ENCODE results near the gene ABCG8. TPM values are rescaled to one million over a fixed set of nuclear protein-coding genes. Genes with fewer than 3 reads are reported as not detected.

ABCG8 gene
- polyA plus RNA-seq, 1 experiment, result not detected

DNA sequence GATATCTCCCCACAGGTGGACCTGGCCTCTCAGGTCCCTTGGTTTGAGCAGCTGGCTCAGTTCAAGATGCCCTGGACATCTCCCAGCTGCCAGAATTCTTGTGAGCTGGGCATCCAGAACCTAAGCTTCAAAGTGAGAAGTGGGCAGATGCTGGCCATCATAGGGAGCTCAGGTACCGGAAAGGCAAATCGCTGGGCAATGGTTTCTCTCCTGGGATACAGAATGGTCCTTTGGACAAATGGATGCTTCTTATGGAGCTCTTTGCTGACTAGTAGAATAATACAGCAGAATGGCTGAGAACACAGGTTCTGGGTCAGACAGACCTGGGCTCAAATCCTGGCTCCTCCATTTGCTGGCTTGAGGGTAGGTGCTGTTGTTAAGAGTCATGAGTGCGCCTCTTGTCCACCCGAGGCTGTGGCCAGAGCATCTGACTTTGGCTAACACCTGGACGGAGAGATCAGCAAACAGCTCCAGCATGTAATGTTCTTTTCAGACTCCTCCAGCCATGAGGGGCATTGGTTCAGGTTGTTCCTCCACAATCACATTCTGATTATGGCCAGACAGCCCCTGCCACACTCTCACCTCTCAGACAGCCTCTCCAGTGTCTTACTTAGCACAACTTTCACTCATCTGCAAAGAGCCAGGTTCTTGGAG lies 7.5 kb downstream of the ABCG8 start:
- ChIA-PET CTCF (interaction anchor here (1.2 kb wide), 1 partner anchor 32 kb away, joined by 4 read pairs; no protein-coding TSS in a partner anchor), POLR2A (no interaction called here)
- no peak for DNase-seq (ENCODE audit: low read depth, low spot score)
- TF ChIP-seq CTCF (IDR thresholded peaks at IDR 0.05; ENCODE audit: low read depth, low read length), result no peak
- no peak overlapping the region for H3K27ac ChIP-seq (ENCODE audit: low read depth, low read length)
- H3K4me3 ChIP-seq (ENCODE audit: low read depth, low read length), result no peak overlapping the region
- peaks cover 8% of the 10 kb centered on the region for H3K27me3 ChIP-seq (ENCODE audit: control insufficient read depth, insufficient read depth, low read length)
- no peaks in the 10 kb centered on the region for H3K9me3 ChIP-seq (ENCODE audit: control insufficient read depth, insufficient read depth, low read length)

- DNase-seq (ENCODE audit: low read depth, low spot score), result no peak
- ChIA-PET POLR2A (no interaction called here), CTCF (no interaction called here)
Observed at GRCh38 chr2:43848214-43848613, 9.4 kb downstream of the ABCG8 start.

GRCh38 chr2:43851011-43851980 lies 12.5 kb downstream of the ABCG8 start:
- H3K27ac ChIP-seq (ENCODE audit: low read depth, low read length), result no peak overlapping the region
- no peak overlapping the region for H3K4me3 ChIP-seq (ENCODE audit: low read depth, low read length)
- POLR2A ChIA-PET, result no interaction called here
- no peaks in the 10 kb centered on the region; the same call in 1 of the 2 replicates for H3K9me3 ChIP-seq (ENCODE audit: control insufficient read depth, insufficient read depth, low read length)
- no peak for DNase-seq (ENCODE audit: low read depth, low spot score)
- CTCF ChIA-PET, result no interaction called here
- no peak for TF ChIP-seq CTCF (IDR thresholded peaks at IDR 0.05; ENCODE audit: low read depth, low read length)
- peaks cover 21% of the 10 kb centered on the region for H3K27me3 ChIP-seq (ENCODE audit: control insufficient read depth, insufficient read depth, low read length)

More at GRCh38 chr2:43848214-43848613, 9.4 kb downstream of the ABCG8 start:
- peaks cover 15% of the 10 kb centered on the region for H3K27me3 ChIP-seq (ENCODE audit: control insufficient read depth, insufficient read depth, low read length)
- no peak overlapping the region for H3K4me3 ChIP-seq (ENCODE audit: low read depth, low read length)
- no peaks in the 10 kb centered on the region; the same call in 1 of the 2 replicates for H3K9me3 ChIP-seq (ENCODE audit: control insufficient read depth, insufficient read depth, low read length)
- no peak for TF ChIP-seq CTCF (IDR thresholded peaks at IDR 0.05; ENCODE audit: low read depth, low read length)
- no peak overlapping the region for H3K27ac ChIP-seq (ENCODE audit: low read depth, low read length)

- ChIA-PET CTCF (no interaction called here), POLR2A (no interaction called here)
- no peak for TF ChIP-seq CTCF (IDR thresholded peaks at IDR 0.05; ENCODE audit: low read depth, low read length)
Observed at GRCh38 chr2:43852196-43852730, 13.5 kb downstream of the ABCG8 start.

More at GRCh38 chr2:43852196-43852730, 13.5 kb downstream of the ABCG8 start:
- Histone ChIP-seq H3K9me3 (ENCODE audit: control insufficient read depth, insufficient read depth, low read length) (no peaks in the 10 kb centered on the region; the same call in 1 of the 2 replicates), H3K4me3 (ENCODE audit: low read depth, low read length) (no peak overlapping the region), H3K27ac (ENCODE audit: low read depth, low read length) (no peak overlapping the region), H3K27me3 (ENCODE audit: control insufficient read depth, insufficient read depth, low read length) (peaks cover 26% of the 10 kb centered on the region)
- no peak for DNase-seq (ENCODE audit: low read depth, low spot score)
